Measurements from ENCODE around the gene EPS8. TPM values are rescaled to one million over a fixed set of nuclear protein-coding genes. Genes with fewer than 3 reads are reported as not detected.

The EPS8 gene
- polyA plus RNA-seq, 1 of the 3 experiments (the other 2 are of a cell fraction) = 19.8 TPM

GRCh38 chr12:15629108-15629507, 160.1 kb downstream of the EPS8 start (continued):
- peak; percentile 61 for TF ChIP-seq MAX (IDR thresholded peaks at IDR 0.05; ENCODE audit: low read depth)
- peak; percentile 41; the same call in 1 of the 2 replicates for TF ChIP-seq POLR2AphosphoS5 (IDR thresholded peaks at IDR 0.05; ENCODE audit: low read depth, low read length)
- TF ChIP-seq IRF3 (IDR thresholded peaks at IDR 0.05; ENCODE audit: low read depth, low read length) = no peak
- no peak for TF ChIP-seq RCOR1 (IDR thresholded peaks at IDR 0.05; ENCODE audit: low read length)
- TF ChIP-seq RAD21 (IDR thresholded peaks at IDR 0.05; ENCODE audit: low read length) = no peak
- TF ChIP-seq RXRA (IDR thresholded peaks at IDR 0.05; ENCODE audit: borderline replicate concordance, low read depth) = peak; percentile 73; the same call in 1 of the 2 replicates
- peak; percentile 89 for TF ChIP-seq JUND (IDR thresholded peaks at IDR 0.05)
- no peak for TF ChIP-seq EZH2phosphoT487 (IDR thresholded peaks at IDR 0.05; ENCODE audit: borderline replicate concordance, low read depth)
- peak; percentile 87 for TF ChIP-seq FOSL2 (IDR thresholded peaks at IDR 0.05; ENCODE audit: borderline replicate concordance, low read depth)
- no peak for TF ChIP-seq FOXJ3 (CRISPR knock-in tag; IDR thresholded peaks at IDR 0.05)
- TF ChIP-seq NFIC (IDR thresholded peaks at IDR 0.05; ENCODE audit: borderline replicate concordance) = peak; percentile 59; the same call in 1 of the 2 replicates
- no peak for TF ChIP-seq GATA2 (CRISPR knock-in tag; IDR thresholded peaks at IDR 0.05)
- TF ChIP-seq REST (IDR thresholded peaks at IDR 0.05; ENCODE audit: low read depth, low read length) = no peak
- no peak for TF ChIP-seq RFX5 (IDR thresholded peaks at IDR 0.05; ENCODE audit: low read length)
- TF ChIP-seq USF2 (IDR thresholded peaks at IDR 0.05; ENCODE audit: borderline replicate concordance, low read depth, low read length) = no peak
- TF ChIP-seq FOXM1 (IDR thresholded peaks at IDR 0.05; ENCODE audit: low read depth) = no peak
- 0 out of 2 replicates have a peak, but pooled peaks have one; percentile 19 for TF ChIP-seq SIN3A (IDR thresholded peaks at IDR 0.05; ENCODE audit: borderline replicate concordance, low read depth, low read length)
- no peak for TF ChIP-seq CHD2 (IDR thresholded peaks at IDR 0.05; ENCODE audit: low read length, partially characterized antibody)
- peak; percentile 60 for TF ChIP-seq PBX3 (IDR thresholded peaks at IDR 0.05)

Measured in SK-N-SH (cell line).